ENCODE measurements around the gene B3GAT1. TPM values are rescaled to one million over a fixed set of nuclear protein-coding genes. Genes with fewer than 3 reads are reported as not detected.

Gene B3GAT1
- total RNA-seq, 1 donor from 2014 or later, result 0.52 TPM

DNA sequence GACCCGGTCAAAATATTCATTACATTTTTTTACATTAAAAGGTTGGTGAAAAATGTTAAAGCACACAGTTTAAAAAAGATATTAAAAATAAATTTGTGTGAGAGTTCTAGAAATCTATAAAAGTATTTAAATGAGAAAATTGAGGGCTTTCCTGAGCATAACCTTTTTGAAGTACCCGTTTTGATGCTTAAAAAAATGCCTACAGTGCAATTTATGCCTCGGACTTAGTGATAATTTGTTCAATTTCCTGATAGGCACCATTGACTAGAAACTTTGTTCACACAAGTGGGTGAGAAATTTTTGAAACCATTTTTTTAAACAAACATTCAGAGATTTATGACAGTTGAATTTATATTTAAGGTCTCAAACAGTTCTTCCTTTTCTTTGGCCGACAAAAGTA lies 29.7 kb upstream of the B3GAT1 start:
- intact Hi-C loops (cut with micrococcal nuclease), result no loop called here

- intact Hi-C loops (cut with micrococcal nuclease), result no loop called here
These were observed 29.2 kb upstream of the B3GAT1 start for GRCh38 chr11:134441281-134441680.

DNA sequence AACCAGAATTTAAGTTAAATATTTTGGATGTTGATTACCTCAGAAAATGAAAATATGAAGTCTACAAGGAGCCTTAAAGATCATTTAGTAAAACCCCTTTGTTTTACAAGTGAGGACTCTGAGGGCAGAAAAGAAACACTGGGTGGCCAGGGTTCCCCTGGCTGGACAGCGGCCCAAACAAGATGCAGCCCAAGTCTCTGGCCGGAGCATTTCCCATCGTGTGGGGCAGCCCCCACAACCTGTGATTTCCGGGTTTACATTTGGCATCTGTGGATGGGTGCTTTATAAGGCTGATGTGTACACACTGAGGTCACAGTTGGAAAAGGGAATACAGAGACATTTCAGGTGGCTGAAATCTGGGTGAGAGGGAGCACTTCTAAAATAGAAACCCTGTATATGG lies 28.8 kb upstream of the B3GAT1 start:
- intact Hi-C loops (cut with micrococcal nuclease), result no loop called here

GRCh38 chr11:134438542-134439537 lies 26.8 kb upstream of the B3GAT1 start:
- intact Hi-C loops (cut with micrococcal nuclease), result no loop called here

DNA sequence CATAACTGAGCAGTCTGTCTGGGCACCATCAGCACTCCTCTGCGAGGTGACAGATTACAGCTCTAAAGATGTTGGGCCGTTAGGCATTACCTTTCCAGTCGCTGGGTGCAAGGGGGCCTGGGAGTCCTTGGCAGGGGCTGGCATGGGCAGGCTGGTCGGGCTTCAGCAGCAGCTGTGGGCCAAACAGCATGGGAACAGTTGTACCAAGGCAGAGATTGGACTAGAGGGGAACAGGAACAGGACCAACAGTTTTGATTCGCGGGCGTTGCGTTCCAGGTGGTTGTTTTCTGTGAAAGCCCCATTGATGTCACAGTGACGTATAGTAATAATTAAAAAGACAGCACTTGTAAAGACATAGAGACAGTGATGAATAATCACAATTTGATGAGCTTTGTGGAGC lies 25.8 kb upstream of the B3GAT1 start:
- intact Hi-C loops (cut with micrococcal nuclease), result no loop called here

GRCh38 chr11:134436781-134437180 lies 24.7 kb upstream of the B3GAT1 start:
- intact Hi-C loops (cut with micrococcal nuclease), result no loop called here

GRCh38 chr11:134433806-134434205 lies 21.8 kb upstream of the B3GAT1 start:
- intact Hi-C loops (cut with micrococcal nuclease), result no loop called here

- intact Hi-C loops (cut with micrococcal nuclease), result no loop called here
These were observed 21.2 kb upstream of the B3GAT1 start for GRCh38 chr11:134433251-134433650.

- intact Hi-C loops (cut with micrococcal nuclease), result no loop called here
These were observed 20.7 kb upstream of the B3GAT1 start for GRCh38 chr11:134432776-134433175.

DNA sequence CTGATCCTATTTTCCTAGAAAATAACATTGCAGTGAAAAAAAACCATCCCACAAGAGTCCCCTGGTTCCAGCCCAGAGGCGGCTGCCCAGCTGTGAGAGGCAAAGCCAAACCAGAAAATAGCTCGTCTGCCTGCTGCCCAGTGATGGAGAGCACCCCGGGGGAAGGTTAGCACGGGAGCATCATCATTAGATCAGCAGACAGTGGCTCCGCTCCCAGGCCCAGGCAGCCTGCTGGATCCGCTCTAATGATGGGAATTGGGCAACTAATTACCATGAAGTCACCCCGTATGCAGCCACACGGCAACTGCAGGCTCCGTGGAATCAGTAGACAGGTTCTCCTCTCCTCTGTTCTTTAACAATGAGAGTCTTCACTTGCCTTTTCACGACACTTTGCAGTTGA lies 17.1 kb upstream of the B3GAT1 start:
- intact Hi-C loops (cut with micrococcal nuclease), result no loop called here

GRCh38 chr11:134425816-134426536 lies 13.9 kb upstream of the B3GAT1 start:
- intact Hi-C loops (cut with micrococcal nuclease), result no loop called here

DNA sequence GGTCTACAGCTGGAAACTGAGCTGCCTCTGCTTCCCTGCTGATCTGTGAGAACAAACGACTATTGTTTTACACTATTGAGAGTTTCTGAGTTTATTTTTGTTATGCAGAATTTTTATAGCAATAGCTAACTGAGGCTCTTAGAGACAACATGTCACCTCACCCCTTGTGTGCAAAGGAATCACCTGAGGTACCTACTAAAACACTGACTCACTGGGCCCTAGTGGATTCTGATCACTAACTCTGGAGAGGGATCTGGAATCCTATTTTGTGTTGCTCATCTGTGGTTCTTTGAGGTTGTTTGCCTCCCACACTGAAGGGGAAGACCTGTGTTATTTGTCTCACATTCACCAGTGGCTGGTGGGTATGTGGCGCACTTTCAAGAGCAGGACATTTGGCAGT lies 13.4 kb upstream of the B3GAT1 start:
- intact Hi-C loops (cut with micrococcal nuclease), result no loop called here

- intact Hi-C loops (cut with micrococcal nuclease), result no loop called here
These were observed 11.1 kb upstream of the B3GAT1 start for GRCh38 chr11:134423106-134423505.

DNA sequence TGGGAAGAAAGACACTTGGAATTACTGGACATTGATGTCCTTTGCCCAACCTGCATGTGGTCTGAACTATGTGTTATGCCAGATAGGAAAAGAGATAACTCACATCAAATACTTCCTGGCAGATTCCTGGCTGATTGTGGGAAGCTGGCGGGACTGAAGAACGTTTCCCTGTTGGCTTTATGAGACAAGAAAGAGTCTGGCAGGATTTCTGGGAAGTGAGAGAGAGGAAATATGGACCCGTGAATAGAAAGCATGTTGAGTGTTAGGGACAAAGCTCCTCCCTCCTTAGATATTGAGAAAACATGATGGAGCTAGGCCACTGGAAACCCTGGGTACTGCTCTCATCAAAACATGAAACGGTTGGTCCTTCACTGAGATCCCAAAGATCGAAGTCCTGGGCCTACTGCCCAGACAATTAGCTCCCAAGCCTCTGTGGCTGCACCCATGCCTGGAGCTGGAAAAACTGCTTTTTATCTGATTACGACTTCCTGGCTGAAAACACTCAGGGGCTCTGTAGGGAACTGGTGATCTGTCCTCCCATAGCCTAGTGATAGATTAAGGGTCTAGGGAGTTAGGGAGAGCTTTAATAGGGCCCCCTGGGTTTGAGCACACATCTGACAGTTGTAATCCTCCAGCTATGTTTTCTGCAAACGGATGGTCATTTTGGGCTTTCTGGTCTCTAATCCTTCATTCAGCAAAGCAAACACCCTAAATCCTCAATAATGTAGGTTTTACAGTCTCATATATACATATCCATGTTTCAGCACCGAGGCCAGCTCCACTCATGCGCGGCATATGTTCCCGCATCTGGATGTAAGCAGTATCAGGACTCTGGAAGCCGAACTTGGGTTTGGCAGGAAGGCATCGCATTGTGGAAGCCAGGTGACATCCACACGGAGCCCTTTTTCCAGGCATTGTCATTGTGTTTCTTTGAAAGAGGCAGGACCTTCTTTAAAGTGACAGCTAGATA lies 6.1 kb upstream of the B3GAT1 start:
- intact Hi-C loops (cut with micrococcal nuclease), result no loop called here

GRCh38 chr11:134416726-134417125 lies 4.7 kb upstream of the B3GAT1 start:
- intact Hi-C loops (cut with micrococcal nuclease), result no loop called here

- intact Hi-C loops (cut with micrococcal nuclease), result no loop called here
These were observed 3.0 kb upstream of the B3GAT1 start for GRCh38 chr11:134414766-134415765.

DNA sequence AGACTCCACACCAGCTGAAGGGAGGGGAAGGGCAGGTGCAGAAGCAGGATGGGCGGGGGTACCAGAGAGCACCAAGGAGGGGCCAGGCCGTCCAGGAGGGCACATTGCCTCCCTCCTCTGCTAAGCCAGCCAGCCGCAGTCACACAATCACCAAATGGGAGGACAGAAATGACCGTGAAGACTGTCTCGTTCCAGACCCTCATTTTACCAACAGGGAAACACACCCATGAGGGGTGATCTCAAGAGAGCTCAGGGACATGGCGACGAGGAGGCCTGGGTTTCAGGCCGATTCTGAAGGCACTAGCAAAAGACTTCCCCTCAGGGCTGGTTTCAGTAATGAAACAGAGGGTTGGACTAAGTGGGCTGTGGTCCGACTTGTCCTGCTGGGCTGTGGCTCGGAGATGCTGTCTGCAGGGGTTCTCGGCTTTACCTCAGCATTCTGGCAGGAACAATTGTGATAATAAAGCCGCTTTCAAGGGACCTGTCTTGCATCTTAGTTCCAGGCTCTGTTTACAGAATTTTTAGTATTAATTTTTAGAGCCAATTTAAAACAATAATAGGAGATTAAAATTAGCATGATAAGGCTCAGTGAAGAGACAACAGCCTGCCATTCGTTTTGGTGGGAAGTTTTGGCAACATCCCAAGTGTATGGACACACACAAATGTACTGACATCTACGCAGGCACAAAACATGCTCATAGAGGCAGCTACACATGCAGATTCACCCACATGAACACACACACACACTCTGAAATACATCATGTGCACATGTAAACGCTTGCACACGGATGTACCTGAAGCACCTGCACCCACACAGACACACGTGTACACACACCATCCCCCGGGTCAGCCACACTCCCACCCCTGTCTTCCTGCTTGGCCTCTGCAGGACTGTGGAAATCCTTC lies 2.0 kb upstream of the B3GAT1 start:
- intact Hi-C loops (cut with micrococcal nuclease), result no loop called here

GRCh38 chr11:134413043-134413825 lies 1.2 kb upstream of the B3GAT1 start:
- intact Hi-C loops (cut with micrococcal nuclease), result no loop called here
